HepG2 (cell line): ENCODE data around the gene PLIN1. TPM values are rescaled to one million over a fixed set of nuclear protein-coding genes. Genes with fewer than 3 reads are reported as not detected.

Experiments used
- AGO1 ChIP-seq: fragments of 200-400 bp; formaldehyde crosslinking; IDR thresholded peaks from 2 replicates; pipeline ENCODE4 v1.6.1; 2017; ENCODE audit warnings: mild to moderate bottlenecking, low read depth, low read length, moderate library complexity; ENCODE audit not compliant: poor library complexity, severe bottlenecking
- AHDC1 ChIP-seq: sonication (generic); formaldehyde crosslinking; IDR thresholded peaks from 2 replicates; pipeline ENCODE4 v1.5.1; 2020; ENCODE audit warnings: mild to moderate bottlenecking, missing genetic modification reagents, borderline replicate concordance
- CSRNP1 ChIP-seq: sonication (generic); formaldehyde crosslinking; IDR thresholded peaks from 2 replicates; pipeline ENCODE4 v1.8.1; 2023; ENCODE audit warnings: mild to moderate bottlenecking, missing genetic modification reagents
- CTCF ChIP-seq: sonication (generic); formaldehyde crosslinking; IDR thresholded peaks from 2 replicates; pipeline ENCODE4 v1.5.0; 2020; ENCODE audit warnings: mild to moderate bottlenecking, missing genetic modification reagents, moderate library complexity
- DPF2 ChIP-seq: sonication (generic); formaldehyde crosslinking; IDR thresholded peaks from 2 replicates; pipeline ENCODE4 v1.4.0; 2020; ENCODE audit warnings: mild to moderate bottlenecking, low read depth, missing genetic modification reagents, borderline replicate concordance
- DRAP1 ChIP-seq: IDR thresholded peaks from 2 replicates; pipeline ENCODE4 v1.6.1; 2016; ENCODE audit warnings: missing genetic modification reagents, missing compliant biosample characterization
- EED ChIP-seq: sonication (generic); formaldehyde crosslinking; IDR thresholded peaks from 2 replicates; pipeline ENCODE4 v1.5.0; 2020; ENCODE audit warnings: mild to moderate bottlenecking, missing genetic modification reagents
- KDM2A ChIP-seq: sonication (generic); formaldehyde crosslinking; IDR thresholded peaks from 2 replicates; pipeline ENCODE4 v1.4.0; 2020; ENCODE audit warnings: low read depth, missing genetic modification reagents, borderline replicate concordance
- MXD3 ChIP-seq: IDR thresholded peaks from 2 replicates; pipeline ENCODE4 v1.6.1; 2016; ENCODE audit warnings: mild to moderate bottlenecking, missing biosample characterization, missing genetic modification reagents
- ONECUT2 ChIP-seq: sonication (generic); formaldehyde crosslinking; IDR thresholded peaks from 2 replicates; pipeline ENCODE4 v1.4.0; 2020; ENCODE audit warnings: missing genetic modification reagents
- PRMT3 ChIP-seq: sonication (generic); formaldehyde crosslinking; IDR thresholded peaks from 2 replicates; pipeline ENCODE4 v1.8.1; 2022; ENCODE audit warnings: low read depth, mild to moderate bottlenecking, moderate library complexity, missing genetic modification reagents, borderline replicate concordance
- ZFYVE20 ChIP-seq: sonication (generic); formaldehyde crosslinking; IDR thresholded peaks from 2 replicates; pipeline ENCODE4 v1.8.0; 2023; ENCODE audit warnings: low read depth, mild to moderate bottlenecking, moderate library complexity, missing genetic modification reagents, borderline replicate concordance
- ZNF329 ChIP-seq: sonication (generic); formaldehyde crosslinking; IDR thresholded peaks from 2 replicates; pipeline ENCODE4 v1.9.0; 2021; ENCODE audit warnings: low read depth, mild to moderate bottlenecking, missing genetic modification reagents
- ZNF572 ChIP-seq: sonication (generic); formaldehyde crosslinking; IDR thresholded peaks from 2 replicates; pipeline ENCODE4 v1.5.1; 2020; ENCODE audit warnings: mild to moderate bottlenecking, missing genetic modification reagents
- ZNF703 ChIP-seq: sonication (generic); formaldehyde crosslinking; IDR thresholded peaks from 2 replicates; pipeline ENCODE4 v1.5.1; 2020; ENCODE audit warnings: missing genetic modification reagents, mild to moderate bottlenecking, moderate library complexity, borderline replicate concordance
- ZNF761 ChIP-seq: sonication (generic); formaldehyde crosslinking; conservative IDR thresholded peaks from 2 replicates; pipeline ENCODE4 v1.4.0; 2020; ENCODE audit warnings: mild to moderate bottlenecking, missing genetic modification reagents
- ZSCAN31 ChIP-seq: sonication (generic); formaldehyde crosslinking; IDR thresholded peaks from 2 replicates; pipeline ENCODE4 v1.5.0; 2020; ENCODE audit warnings: low read depth, mild to moderate bottlenecking, missing genetic modification reagents
- polyA plus RNA-seq, 8 experiments: library from polyadenylated mRNA; depleted of rRNA in 3 of 8; stranded (reverse) in 7 of 8; unstranded in 1 of 8; fragments of >200 nt; fragmentation: Illumina TruSeq in 4 of 8; extraction: Trizol in 4 of 8; gene quantifications; 2 replicates each; pipeline versions ENCODE4 v1.2.1 to v1.2.3, GENCODE V29; 2011 to 2016; ENCODE audit warnings: low read depth in 4 of 8, missing spikeins in 1 of 8, mixed read lengths in 1 of 8; ENCODE audit not compliant: insufficient read depth in 1 of 8
- total RNA-seq, 5 experiments: library from RNA; depleted of rRNA; stranded (reverse); fragments of >200 nt; fragmentation: Illumina TruSeq; extraction: Trizol; gene quantifications; 2 replicates each; pipeline ENCODE4 v1.2.3, GENCODE V29; 2016; ENCODE audit warnings: low read depth in 1 of 5

Gene PLIN1
- total and polyA plus RNA-seq, 2 of the 13 experiments (the other 11 are each of a cell fraction or from before 2014, with no cell fraction given): 0.74 to 1.2 TPM

- TF ChIP-seq MXD3 (peak; percentile 55; the same call in 1 of the 2 replicates), ZSCAN31 (CRISPR knock-in tag) (no peak), ZNF761 (CRISPR knock-in tag) (0 out of 2 replicates have a peak, but pooled peaks have one; percentile 15), AHDC1 (no peak), DRAP1 (CRISPR knock-in tag) (no peak), ZNF703 (no peak), CTCF (CRISPR knock-in tag) (no peak), ZNF572 (CRISPR knock-in tag) (no peak), KDM2A (CRISPR knock-in tag) (peak; percentile 40; the same call in 1 of the 2 replicates), ZNF329 (CRISPR knock-in tag) (no peak), ONECUT2 (no peak), AGO1 (no peak), EED (CRISPR knock-in tag) (0 out of 2 replicates have a peak, but pooled peaks have one; percentile 34), ZFYVE20 (CRISPR knock-in tag) (no peak), PRMT3 (CRISPR knock-in tag) (no peak), DPF2 (CRISPR knock-in tag) (no peak), CSRNP1 (CRISPR knock-in tag) (0 out of 2 replicates have a peak, but pooled peaks have one; percentile 36)
These were observed 24.0 kb downstream of the PLIN1 start, which contains the start of gene KIF7 (continued) for GRCh38 chr15:89654847-89655805.
